Measurements from ENCODE around the gene NDUFAF7. TPM values are rescaled to one million over a fixed set of nuclear protein-coding genes. Genes with fewer than 3 reads are reported as not detected.

Gene NDUFAF7
- total and polyA plus RNA-seq, 5 donors from 2014 or later: 5.4 to 26.5 (median 7.1) TPM

DNA sequence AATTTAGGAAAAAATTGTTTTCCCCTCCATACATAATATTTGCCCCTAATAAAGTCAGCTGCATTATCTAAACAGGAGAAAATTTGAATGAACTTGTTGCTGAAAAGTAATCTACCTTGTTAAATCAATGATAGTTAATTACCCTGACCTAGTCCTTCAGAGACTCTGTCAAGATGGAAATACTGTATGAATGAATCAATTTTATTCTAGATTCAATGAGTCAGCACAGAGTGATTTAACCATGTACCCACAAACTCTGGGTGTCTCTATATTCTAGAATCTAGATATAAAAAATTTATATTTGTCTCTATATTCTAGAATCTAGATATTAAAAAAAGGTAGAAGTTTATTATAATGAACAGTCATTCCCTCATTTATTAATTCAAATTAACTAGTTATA lies 36.2 kb downstream of the NDUFAF7 start:
- no peak for DNase-seq
- no peaks in the 10 kb centered on the region for H3K9me3 ChIP-seq (ENCODE audit: control insufficient read depth in 2 of 2, low read length in 2 of 2)
- H3K4me3 ChIP-seq (ENCODE audit: low read depth, low read length): no peak overlapping the region
- no peak overlapping the region for H3K27ac Mint-ChIP-seq
- H3K27me3 Mint-ChIP-seq: no peaks in the 10 kb centered on the region
- H3K36me3 Mint-ChIP-seq: peaks cover 30% of the 10 kb centered on the region
- H3K4me3 Mint-ChIP-seq: no peak overlapping the region
- peaks cover 0 to 13% (median 7%) of the 10 kb centered on the region in 4 donors for H3K4me1 Mint-ChIP-seq
- no peak for ATAC-seq (ENCODE audit: low read depth in 2 of 2)
- peaks cover 26% of the 10 kb centered on the region for H3K36me3 ChIP-seq (ENCODE audit: control insufficient read depth, insufficient read depth, low read length)
- no peaks in the 10 kb centered on the region for H3K27me3 ChIP-seq (ENCODE audit: control insufficient read depth, insufficient read depth, low read length)
- no peaks in the 10 kb centered on the region for H3K9me3 Mint-ChIP-seq
- no peaks in the 10 kb centered on the region for H3K4me1 ChIP-seq (ENCODE audit: control insufficient read depth, insufficient read depth, low read length, poor library complexity, severe bottlenecking)
- H3K27ac ChIP-seq (ENCODE audit: insufficient read depth, low read length, poor library complexity, severe bottlenecking): no peak overlapping the region

DNA sequence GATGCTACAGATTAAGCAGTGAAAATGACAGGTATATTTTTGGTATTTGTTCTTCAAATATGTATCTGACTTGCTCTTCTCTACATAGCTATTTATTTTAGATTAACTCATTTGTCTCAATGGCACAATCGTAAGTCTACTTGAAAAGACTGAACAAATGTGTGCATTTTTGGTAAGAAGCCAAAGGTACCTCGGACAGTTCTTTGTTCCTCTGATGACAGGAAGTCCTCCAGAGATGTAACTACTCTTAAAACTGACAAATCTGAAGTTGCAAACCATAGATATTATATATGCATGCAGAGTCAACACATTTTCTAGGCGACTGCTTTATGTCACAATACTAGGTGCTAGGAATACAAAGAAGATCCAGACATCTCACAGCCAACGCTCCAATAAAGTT lies 36.7 kb downstream of the NDUFAF7 start:
- Histone ChIP-seq H3K27me3 (ENCODE audit: control insufficient read depth, insufficient read depth, low read length) (no peaks in the 10 kb centered on the region), H3K4me3 (ENCODE audit: low read depth, low read length) (no peak overlapping the region), H3K36me3 (ENCODE audit: control insufficient read depth, insufficient read depth, low read length) (peaks cover 29% of the 10 kb centered on the region), H3K4me1 (ENCODE audit: control insufficient read depth, insufficient read depth, low read length, poor library complexity, severe bottlenecking) (no peaks in the 10 kb centered on the region), H3K27ac (ENCODE audit: insufficient read depth, low read length, poor library complexity, severe bottlenecking) (no peak overlapping the region), H3K9me3 (ENCODE audit: control insufficient read depth in 2 of 2, low read length in 2 of 2) (no peaks in the 10 kb centered on the region)
- no peak for DNase-seq
- H3K27ac Mint-ChIP-seq: no peak overlapping the region
- ATAC-seq (ENCODE audit: low read depth in 2 of 2): no peak
- H3K9me3 Mint-ChIP-seq: no peaks in the 10 kb centered on the region
- peaks cover 0 to 13% (median 7%) of the 10 kb centered on the region in 4 donors for H3K4me1 Mint-ChIP-seq
- no peak overlapping the region for H3K4me3 Mint-ChIP-seq
- H3K27me3 Mint-ChIP-seq: no peaks in the 10 kb centered on the region
- H3K36me3 Mint-ChIP-seq: peaks cover 31% of the 10 kb centered on the region

DNA sequence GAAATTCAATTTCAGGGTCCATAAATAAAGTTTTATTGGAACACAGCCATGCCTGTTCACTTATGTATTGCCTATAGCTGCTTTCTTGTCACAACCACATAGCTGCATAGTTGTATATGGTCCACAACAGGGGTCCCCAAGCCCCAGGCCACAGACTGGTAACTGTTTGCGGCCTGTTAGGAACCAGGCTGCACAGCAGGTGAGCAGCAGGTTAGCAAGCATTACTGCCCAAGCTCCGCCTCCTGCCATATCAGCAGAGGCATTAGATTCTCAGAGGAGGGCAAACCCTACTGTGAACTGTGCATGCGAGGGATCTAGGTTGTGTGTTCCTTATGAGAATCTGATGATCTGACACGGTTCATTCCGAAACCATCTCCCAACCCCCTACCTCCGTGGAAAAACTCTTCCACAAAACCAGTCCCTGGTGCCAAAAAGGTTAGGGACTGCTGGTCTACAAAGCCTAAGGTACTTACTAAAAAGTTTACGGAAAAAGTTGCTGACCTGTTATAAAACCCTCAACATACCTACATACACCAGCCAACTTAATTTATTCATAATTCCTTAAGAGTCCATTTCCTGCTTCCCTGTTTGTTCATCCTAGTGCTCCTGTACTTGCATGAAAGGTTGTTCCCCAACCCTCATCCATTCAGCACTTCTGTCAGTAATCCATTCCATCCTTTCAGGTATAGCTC lies 40.1 kb downstream of the NDUFAF7 start:
- Mint-ChIP-seq H3K4me3 (no peak overlapping the region), H3K27ac (no peak overlapping the region), H3K36me3 (peaks cover 32% of the 10 kb centered on the region), H3K27me3 (no peaks in the 10 kb centered on the region), H3K4me1 (peaks cover 0 to 10% (median 5%) of the 10 kb centered on the region in 4 donors), H3K9me3 (no peaks in the 10 kb centered on the region)
- no peak for DNase-seq
- Histone ChIP-seq H3K27ac (ENCODE audit: insufficient read depth, low read length, poor library complexity, severe bottlenecking) (no peak overlapping the region), H3K27me3 (ENCODE audit: control insufficient read depth, insufficient read depth, low read length) (no peaks in the 10 kb centered on the region), H3K4me3 (ENCODE audit: low read depth, low read length) (no peak overlapping the region), H3K9me3 (ENCODE audit: control insufficient read depth in 2 of 2, low read length in 2 of 2) (no peaks in the 10 kb centered on the region), H3K36me3 (ENCODE audit: control insufficient read depth, insufficient read depth, low read length) (peaks cover 34% of the 10 kb centered on the region), H3K4me1 (ENCODE audit: control insufficient read depth, insufficient read depth, low read length, poor library complexity, severe bottlenecking) (no peaks in the 10 kb centered on the region)
- no peak for ATAC-seq (ENCODE audit: low read depth in 2 of 2)

DNA sequence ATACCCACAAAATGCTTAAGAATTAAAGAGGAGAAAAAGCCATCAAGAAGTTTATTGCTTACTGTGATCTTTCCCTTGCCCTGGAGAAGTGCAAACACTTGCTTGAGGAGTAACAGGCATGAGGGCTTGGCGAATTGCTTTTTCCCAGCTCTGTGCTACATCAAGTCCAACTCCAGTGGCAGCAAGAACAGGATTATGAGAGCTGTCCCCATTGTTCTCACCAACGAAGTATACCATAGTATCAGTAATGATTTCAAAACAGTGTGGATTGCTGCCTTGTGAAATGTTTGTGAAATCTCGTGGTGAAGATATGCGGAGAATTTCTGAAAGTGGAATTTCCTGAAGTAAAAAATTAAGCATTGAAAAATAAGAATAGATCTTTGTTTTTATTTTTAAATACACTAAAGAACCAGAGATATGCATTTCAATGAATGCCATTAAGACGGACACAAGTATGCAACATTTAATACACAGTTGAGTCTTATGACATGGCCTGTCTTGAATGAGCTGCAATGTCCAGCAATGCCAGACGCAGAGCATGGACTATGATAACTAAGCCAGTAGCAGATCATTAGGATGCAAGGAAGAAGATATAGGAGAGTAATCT lies 43.0 kb downstream of the NDUFAF7 start:
- Mint-ChIP-seq H3K36me3 (peaks cover 14% of the 10 kb centered on the region), H3K27ac (no peak overlapping the region), H3K4me3 (no peak overlapping the region), H3K9me3 (no peaks in the 10 kb centered on the region), H3K27me3 (no peaks in the 10 kb centered on the region), H3K4me1 (peaks cover 0 to 5% (median 1%) of the 10 kb centered on the region in 4 donors)
- no peaks in the 10 kb centered on the region for H3K4me1 ChIP-seq (ENCODE audit: control insufficient read depth, insufficient read depth, low read length, poor library complexity, severe bottlenecking)
- H3K27me3 ChIP-seq (ENCODE audit: control insufficient read depth, insufficient read depth, low read length): no peaks in the 10 kb centered on the region
- DNase-seq (no peak), ATAC-seq (ENCODE audit: low read depth in 2 of 2) (no peak)
- no peak overlapping the region for H3K27ac ChIP-seq (ENCODE audit: insufficient read depth, low read length, poor library complexity, severe bottlenecking)
- no peaks in the 10 kb centered on the region for H3K9me3 ChIP-seq (ENCODE audit: control insufficient read depth in 2 of 2, low read length in 2 of 2)
- peaks cover 23% of the 10 kb centered on the region for H3K36me3 ChIP-seq (ENCODE audit: control insufficient read depth, insufficient read depth, low read length)
- no peak overlapping the region for H3K4me3 ChIP-seq (ENCODE audit: low read depth, low read length)

DNA sequence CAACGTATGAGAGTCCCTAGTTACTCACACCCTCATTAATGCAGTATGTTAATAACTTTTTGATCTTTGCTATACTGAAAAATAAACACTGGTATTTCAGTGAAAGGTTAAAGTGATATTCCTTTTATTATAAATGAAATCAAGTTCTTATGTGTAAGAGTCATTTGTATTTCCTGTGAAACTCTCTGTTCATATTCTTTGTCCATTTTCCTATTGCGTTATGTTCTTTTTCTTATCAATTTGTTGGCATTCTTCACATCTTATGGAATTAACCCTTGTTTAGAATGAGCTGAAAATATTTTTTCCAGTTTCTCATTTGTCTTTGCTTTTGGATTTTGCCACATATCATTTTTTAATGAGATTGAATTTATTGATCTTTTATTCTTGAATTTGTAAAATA lies 44.8 kb downstream of the NDUFAF7 start:
- DNase-seq (no peak), ATAC-seq (ENCODE audit: low read depth in 2 of 2) (no peak)
- H3K27ac Mint-ChIP-seq: no peak overlapping the region
- H3K27me3 Mint-ChIP-seq: no peaks in the 10 kb centered on the region
- Histone ChIP-seq H3K4me3 (ENCODE audit: low read depth, low read length) (no peak overlapping the region), H3K27me3 (ENCODE audit: control insufficient read depth, insufficient read depth, low read length) (no peaks in the 10 kb centered on the region), H3K27ac (ENCODE audit: insufficient read depth, low read length, poor library complexity, severe bottlenecking) (no peak overlapping the region), H3K4me1 (ENCODE audit: control insufficient read depth, insufficient read depth, low read length, poor library complexity, severe bottlenecking) (no peaks in the 10 kb centered on the region), H3K36me3 (ENCODE audit: control insufficient read depth, insufficient read depth, low read length) (peaks cover 25% of the 10 kb centered on the region), H3K9me3 (ENCODE audit: control insufficient read depth in 2 of 2, low read length in 2 of 2) (no peaks in the 10 kb centered on the region)
- no peaks in the 10 kb centered on the region for H3K9me3 Mint-ChIP-seq
- peaks cover 11% of the 10 kb centered on the region for H3K36me3 Mint-ChIP-seq
- H3K4me1 Mint-ChIP-seq: peaks cover 0 to 5% (median 0%) of the 10 kb centered on the region in 4 donors
- H3K4me3 Mint-ChIP-seq: no peak overlapping the region

DNA sequence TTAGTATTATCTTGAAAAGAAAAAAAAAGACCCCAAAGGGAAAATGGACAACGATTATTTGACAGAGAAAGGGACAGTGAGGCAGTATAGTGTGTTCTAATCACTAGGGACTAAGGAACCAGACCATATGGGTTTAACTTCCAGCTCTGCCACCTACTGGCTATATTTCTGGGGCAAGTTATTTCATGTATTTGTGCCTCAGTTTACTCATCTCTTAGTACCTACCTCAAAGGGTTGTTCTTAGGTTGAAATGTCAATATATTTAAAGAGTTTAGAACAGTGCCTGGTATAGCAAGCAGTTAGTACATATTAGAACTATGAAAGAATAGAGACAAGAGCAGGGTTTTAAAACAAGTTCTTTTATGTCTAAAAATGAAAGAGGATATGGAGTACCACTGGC lies 50.5 kb downstream of the NDUFAF7 start:
- Histone ChIP-seq H3K27ac (ENCODE audit: insufficient read depth, low read length, poor library complexity, severe bottlenecking) (no peak overlapping the region), H3K27me3 (ENCODE audit: control insufficient read depth, insufficient read depth, low read length) (no peaks in the 10 kb centered on the region), H3K36me3 (ENCODE audit: control insufficient read depth, insufficient read depth, low read length) (peaks cover 17% of the 10 kb centered on the region), H3K4me3 (ENCODE audit: low read depth, low read length) (no peak overlapping the region), H3K4me1 (ENCODE audit: control insufficient read depth, insufficient read depth, low read length, poor library complexity, severe bottlenecking) (no peaks in the 10 kb centered on the region), H3K9me3 (ENCODE audit: control insufficient read depth in 2 of 2, low read length in 2 of 2) (no peaks in the 10 kb centered on the region)
- Mint-ChIP-seq H3K36me3 (peaks cover 10% of the 10 kb centered on the region), H3K4me3 (no peak overlapping the region), H3K27ac (no peak overlapping the region), H3K9me3 (no peaks in the 10 kb centered on the region), H3K4me1 (no peaks in the 10 kb centered on the region), H3K27me3 (no peaks in the 10 kb centered on the region)
- DNase-seq (no peak), ATAC-seq (ENCODE audit: low read depth in 2 of 2) (no peak)

DNA sequence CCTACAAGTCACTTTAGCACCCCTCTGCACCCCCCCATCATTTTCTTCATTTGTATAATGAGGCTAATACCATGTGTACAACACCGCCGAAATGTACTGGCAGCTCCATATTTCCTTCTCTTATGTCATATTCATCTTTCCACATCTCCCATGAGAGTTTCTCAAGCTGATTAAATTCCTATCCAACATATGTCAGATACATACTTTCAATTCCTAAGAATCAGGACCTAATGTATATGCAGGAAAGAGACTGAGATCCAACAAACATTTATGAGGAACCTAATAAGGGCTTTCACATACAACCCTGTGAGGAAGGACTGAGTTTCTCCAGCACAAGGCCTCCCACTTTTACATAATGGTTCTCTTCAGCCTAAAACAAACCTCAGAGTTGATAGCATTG lies 51.3 kb downstream of the NDUFAF7 start:
- DNase-seq (no peak), ATAC-seq (ENCODE audit: low read depth in 2 of 2) (no peak)
- Histone ChIP-seq H3K9me3 (ENCODE audit: control insufficient read depth in 2 of 2, low read length in 2 of 2) (no peaks in the 10 kb centered on the region), H3K36me3 (ENCODE audit: control insufficient read depth, insufficient read depth, low read length) (peaks cover 17% of the 10 kb centered on the region), H3K4me3 (ENCODE audit: low read depth, low read length) (no peak overlapping the region), H3K4me1 (ENCODE audit: control insufficient read depth, insufficient read depth, low read length, poor library complexity, severe bottlenecking) (no peaks in the 10 kb centered on the region), H3K27ac (ENCODE audit: insufficient read depth, low read length, poor library complexity, severe bottlenecking) (no peak overlapping the region), H3K27me3 (ENCODE audit: control insufficient read depth, insufficient read depth, low read length) (no peaks in the 10 kb centered on the region)
- Mint-ChIP-seq H3K27ac (no peak overlapping the region), H3K4me3 (no peak overlapping the region), H3K9me3 (no peaks in the 10 kb centered on the region), H3K4me1 (peaks cover 0 to 3% (median 0%) of the 10 kb centered on the region in 4 donors), H3K27me3 (no peaks in the 10 kb centered on the region), H3K36me3 (peaks cover 16% of the 10 kb centered on the region)

DNA sequence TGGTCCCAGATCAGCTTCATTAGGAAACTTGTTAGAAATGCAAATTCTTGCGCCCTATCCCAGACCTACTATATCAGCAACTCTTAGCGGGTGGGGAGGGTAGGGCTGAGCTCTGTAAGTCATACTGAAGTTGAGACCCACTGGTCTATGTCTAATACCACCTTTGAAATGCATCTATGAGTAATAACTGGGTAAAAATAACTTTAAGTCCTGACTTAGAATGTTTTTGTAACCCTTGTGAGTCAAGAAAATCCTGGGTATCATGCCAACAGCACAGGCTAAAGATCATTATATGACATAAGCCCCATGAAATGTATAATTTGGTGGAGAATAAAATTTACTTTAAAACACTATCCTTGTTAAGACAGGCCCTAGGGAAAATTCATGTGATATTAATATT lies 51.7 kb downstream of the NDUFAF7 start:
- Histone ChIP-seq H3K4me3 (ENCODE audit: low read depth, low read length) (no peak overlapping the region), H3K4me1 (ENCODE audit: control insufficient read depth, insufficient read depth, low read length, poor library complexity, severe bottlenecking) (no peaks in the 10 kb centered on the region), H3K9me3 (ENCODE audit: control insufficient read depth in 2 of 2, low read length in 2 of 2) (no peaks in the 10 kb centered on the region), H3K27me3 (ENCODE audit: control insufficient read depth, insufficient read depth, low read length) (no peaks in the 10 kb centered on the region), H3K36me3 (ENCODE audit: control insufficient read depth, insufficient read depth, low read length) (peaks cover 17% of the 10 kb centered on the region), H3K27ac (ENCODE audit: insufficient read depth, low read length, poor library complexity, severe bottlenecking) (no peak overlapping the region)
- Mint-ChIP-seq H3K9me3 (no peaks in the 10 kb centered on the region), H3K36me3 (peaks cover 21% of the 10 kb centered on the region), H3K27me3 (no peaks in the 10 kb centered on the region), H3K4me1 (peaks cover 0 to 3% (median 0%) of the 10 kb centered on the region in 4 donors), H3K27ac (no peak overlapping the region), H3K4me3 (no peak overlapping the region)
- ATAC-seq (ENCODE audit: low read depth in 2 of 2): no peak
- DNase-seq: no peak
